ENCODE data around the gene HTR1B. TPM values are rescaled to one million over a fixed set of nuclear protein-coding genes. Genes with fewer than 3 reads are reported as not detected.

The HTR1B gene
- total and polyA plus RNA-seq, 2 donors (not counting 3 experiments of a cell fraction or from before 2014, with no cell fraction given): 57.5 to 68.7 TPM

DNA sequence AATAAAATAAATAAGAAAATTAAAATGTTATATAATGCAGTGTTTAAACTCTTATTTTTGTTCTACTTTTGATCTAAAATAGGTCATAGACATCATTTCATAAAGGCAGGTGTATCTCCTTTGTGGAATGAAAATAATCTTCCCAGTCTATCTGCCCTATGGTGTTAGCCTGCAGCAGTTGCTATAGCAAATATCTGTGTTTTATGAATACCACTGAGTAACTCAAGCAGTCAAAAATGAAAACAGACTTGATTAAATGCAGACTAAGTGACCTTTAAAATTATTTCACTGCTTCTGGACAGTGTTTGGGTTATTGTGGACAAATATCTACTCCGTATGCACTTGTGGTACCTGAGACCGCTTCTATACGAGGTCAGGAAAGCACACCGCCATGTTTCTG is 11.8 kb downstream of the HTR1B start:
- H3K27me3 ChIP-seq (ENCODE audit: control insufficient read depth in 2 of 2, insufficient read depth in 2 of 2, low read length in 2 of 2): no peaks in the 10 kb centered on the region
- ChIA-PET POLR2A (no interaction called here), CTCF (interaction anchor here (0.6 to 1.7 kb wide), 2 partner anchors 753 to 769 kb away, joined by 4 to 9 read pairs; no protein-coding TSS in a partner anchor)
- no peak overlapping the region for H3K4me3 ChIP-seq (replicated peaks in 1 of 3; ENCODE audit: insufficient read depth in 1 of 3, low read depth in 1 of 3, low read length in 3 of 3)
- no peak overlapping the region for H3K27ac ChIP-seq (ENCODE audit: insufficient read depth, low read depth, low read length)
- no peaks in the 10 kb centered on the region for H3K9me1 ChIP-seq (replicated peaks; ENCODE audit: control insufficient read depth, extremely low read depth, insufficient read depth, low read length)
- H3K9me3 ChIP-seq (replicated peaks; ENCODE audit: control insufficient read depth, insufficient read depth, low read length): no peaks in the 10 kb centered on the region
- peaks cover 10% of the 10 kb centered on the region for H3K79me2 ChIP-seq (ENCODE audit: control insufficient read depth, insufficient read depth, low read length)
- H3K9ac ChIP-seq (replicated peaks; ENCODE audit: extremely low read depth, insufficient read depth, low read length): no peak overlapping the region
- H4K20me1 ChIP-seq (replicated peaks; ENCODE audit: control insufficient read depth, extremely low read depth, insufficient read depth, low read length): no peaks in the 10 kb centered on the region
- H3K4me2 ChIP-seq (ENCODE audit: insufficient read depth, low read length): no peak overlapping the region
- peak overlapping the region; percentile 36 for H2AFZ ChIP-seq (ENCODE audit: low read depth, low read length)
- TF ChIP-seq JUN (IDR thresholded peaks at IDR 0.05; ENCODE audit: borderline replicate concordance, insufficient read depth, insufficient read length, low read depth) (no peak), GATA2 (IDR thresholded peaks at IDR 0.05; ENCODE audit: insufficient read depth, insufficient read length, low read depth, low read length) (no peak), POLR2AphosphoS5 (IDR thresholded peaks at IDR 0.05; ENCODE audit: insufficient read depth, low read depth, low read length) (no peak), MYC (IDR thresholded peaks at IDR 0.05; ENCODE audit: low read depth, low read length) (no peak), EZH2 (IDR thresholded peaks at IDR 0.05; ENCODE audit: borderline replicate concordance, low read depth, low read length, severe bottlenecking) (no peak), CTCF (IDR thresholded peaks at IDR 0.05; ENCODE audit: extremely low read depth in 1 of 2, insufficient read depth in 1 of 2, low read depth in 1 of 2, low read length in 2 of 2) (no peak), FOS (IDR thresholded peaks at IDR 0.05; ENCODE audit: borderline replicate concordance, insufficient read depth, low read length) (no peak), POLR2A (IDR thresholded peaks at IDR 0.05; ENCODE audit: low read depth, low read length) (no peak)
- TF ChIP-seq, protein P1, sequence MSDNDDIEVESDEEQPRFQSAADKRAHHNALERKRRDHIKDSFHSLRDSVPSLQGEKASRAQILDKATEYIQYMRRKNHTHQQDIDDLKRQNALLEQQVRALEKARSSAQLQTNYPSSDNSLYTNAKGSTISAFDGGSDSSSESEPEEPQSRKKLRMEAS (IDR thresholded peaks at IDR 0.05; ENCODE audit: insufficient read depth, insufficient read length): no peak
- no peaks in the 10 kb centered on the region for H3K36me3 ChIP-seq (ENCODE audit: control insufficient read depth in 2 of 2, extremely low read depth in 1 of 2, insufficient read depth in 2 of 2, low read length in 2 of 2)
- intact Hi-C loops (cut with micrococcal nuclease): loop anchor here (10.0 kb wide), 1 partner anchor 1177 kb away; no protein-coding TSS in a partner anchor
- no peak for DNase-seq (ENCODE audit: low read depth, low spot score)
- dilution Hi-C loops (cut with MboI; ENCODE audit: extremely low pct_ligation_motif_present, low sequenced_read_pairs): no loop called here
- peaks cover 28% of the 10 kb centered on the region for H3K4me1 ChIP-seq (ENCODE audit: control insufficient read depth, extremely low read depth, insufficient read depth, low read length)
- no peak for FAIRE-seq
- BruUV-seq (replicated peaks): no TSS peak
